ENCODE data around the gene UBE2L5. TPM values are rescaled to one million over a fixed set of nuclear protein-coding genes. Genes with fewer than 3 reads are reported as not detected.
A peak's percentile ranks its signal among the peaks of the same experiment; 100 is the strongest.

UBE2L5 gene
- total and polyA plus RNA-seq, 2 of the 13 experiments (the other 11 are each of a cell fraction or from before 2014, with no cell fraction given), result 0.13 TPM; not detected in 1

- TF ChIP-seq ZNF800 (CRISPR knock-in tag; IDR thresholded peaks at IDR 0.05) (peak; percentile 88), MXD1 (CRISPR knock-in tag; IDR thresholded peaks at IDR 0.05) (peak; percentile 82; the same call in 1 of the 2 replicates), CEBPZ (IDR thresholded peaks at IDR 0.05; ENCODE audit: low read length) (no peak), XRCC5 (optimal IDR thresholded peaks at IDR 0.05; ENCODE audit: low read length) (peak; percentile 57), SOX5 (CRISPR knock-in tag; IDR thresholded peaks at IDR 0.05; ENCODE audit: borderline replicate concordance) (peak; percentile 35; the same call in 1 of the 2 replicates), NFYC (CRISPR knock-in tag; IDR thresholded peaks at IDR 0.05) (peak; percentile 52), TBX2 (CRISPR knock-in tag; IDR thresholded peaks at IDR 0.05; ENCODE audit: borderline replicate concordance) (peak; percentile 69; the same call in 1 of the 2 replicates), HIC2 (CRISPR knock-in tag; IDR thresholded peaks at IDR 0.05; ENCODE audit: low read depth) (no peak; the same call in 1 of the 2 replicates), ZBED4 (CRISPR knock-in tag; IDR thresholded peaks at IDR 0.05; ENCODE audit: borderline replicate concordance) (peak; percentile 59; the same call in 1 of the 2 replicates), SIN3A (IDR thresholded peaks at IDR 0.05; ENCODE audit: borderline replicate concordance, low read depth, low read length) (peak; percentile 62; the same call in 1 of the 2 replicates), ZNF563 (CRISPR knock-in tag; IDR thresholded peaks at IDR 0.05) (0 out of 2 replicates have a peak, but pooled peaks have one; percentile 66)
Measured at GRCh38 chr13:30408319-30409101, 13.8 kb upstream of the UBE2L5 start (continued).

Measured in HepG2 (cell line).